A549 (cell line): ENCODE data around the gene USP12. TPM values are rescaled to one million over a fixed set of nuclear protein-coding genes. Genes with fewer than 3 reads are reported as not detected.
"Not testable (repeated sequence)": the region's sequence is repeated elsewhere in the genome, so short reads cannot be mapped to it uniquely, and the experiment has no call there.

Experiments
- ATAC-seq, 2 experiments: fragments of 200-7000 bp in 1 of 2; fragments of >200 bp in 1 of 2; cut with Nextera tagmentation in 1 of 2; cut with Tn5 transposase in 1 of 2; 3 replicates each; pipeline versions ENCODE4 v1.8.0 to v1.9.1; 2018 to 2020; ENCODE audit warnings: mild to moderate bottlenecking in 1 of 2, moderate library complexity in 1 of 2
- CTCF ChIA-PET: fragments of 300-600 bp; sonication (Branson Sonifier 250); formaldehyde crosslinking; extraction: SDS; loops from one replicate; lab custom pipeline; 2021; ENCODE audit warnings: antibody characterized with exemption, inconsistent platforms; lab: Yijun Ruan, JAX
- POLR2A ChIA-PET: fragments of 350-600 bp; formaldehyde crosslinking; extraction: SDS; loops from one replicate; lab custom pipeline; 2021; ENCODE audit warnings: antibody characterized with exemption, inconsistent platforms; lab: Yijun Ruan, JAX
- DNase-seq, 2 experiments: peaks; one replicate each; pipeline versions ENCODE4 v3.0.0 to v3.0.0-alpha.2; 2011 to 2016; ENCODE audit warnings: low read depth in 1 of 2, low spot score in 1 of 2
- FAIRE-seq: peaks from 2 replicates; lab custom pipeline; 2011; peaks lifted over from hg19 to GRCh38; lab: Jason Lieb, UNC
- H3K27ac ChIP-seq, 2 experiments: fragments of >200 bp; sonication (Bioruptor Twin); formaldehyde crosslinking; 3 replicates each; pipeline ENCODE4 v1.5.1; 2016 to 2017
- H3K4me1 ChIP-seq: fragments of >200 bp; sonication (Bioruptor Twin); formaldehyde crosslinking; 3 replicates; pipeline ENCODE4 v1.6.1; 2016
- H3K4me2 ChIP-seq: fragments of >200 bp; sonication (Bioruptor Twin); formaldehyde crosslinking; 3 replicates; pipeline ENCODE4 v1.6.1; 2016
- H3K4me3 ChIP-seq: fragments of >200 bp; sonication (Bioruptor Twin); formaldehyde crosslinking; 3 replicates; pipeline ENCODE4 v1.5.1; 2016
- H3K9me3 ChIP-seq: fragments of >200 bp; sonication (Bioruptor Twin); formaldehyde crosslinking; 3 replicates; pipeline ENCODE4 v1.6.1; 2016
- BCL3 ChIP-seq: fragments of >200 bp; sonication (Bioruptor Twin); formaldehyde crosslinking; IDR thresholded peaks from 3 replicates; pipeline ENCODE4 v1.6.1; 2016
- BHLHE40 ChIP-seq: IDR thresholded peaks from 2 replicates; pipeline ENCODE4 v1.6.1; 2012; ENCODE audit warnings: low read depth, low read length, inconsistent platforms
- E2F6 ChIP-seq: IDR thresholded peaks from 2 replicates; pipeline ENCODE4 v1.6.1; 2012; ENCODE audit warnings: low read depth, borderline replicate concordance
- EHF ChIP-seq: fragments of 250-450 bp; sonication (Bioruptor Pico); IDR thresholded peaks from 2 replicates; pipeline ENCODE4 v1.5.0; 2020; ENCODE audit warnings: mild to moderate bottlenecking
- EHMT2 ChIP-seq: fragments of 200-600 bp; sonication (generic); IDR thresholded peaks from 2 replicates; pipeline ENCODE4 v1.6.1; 2016; ENCODE audit warnings: antibody characterized with exemption, low read depth, mild to moderate bottlenecking, moderate library complexity
- ESRRA ChIP-seq: fragments of 150-350 bp; IDR thresholded peaks from 2 replicates; pipeline ENCODE4 v1.6.1; 2014; ENCODE audit warnings: mild to moderate bottlenecking, low read length, borderline replicate concordance
- FOSB ChIP-seq: fragments of 250-450 bp; sonication (Bioruptor Pico); IDR thresholded peaks from 2 replicates; pipeline ENCODE4 v1.5.0; 2020; ENCODE audit warnings: mild to moderate bottlenecking, moderate library complexity
- GATA3 ChIP-seq: IDR thresholded peaks from 2 replicates; pipeline ENCODE4 v1.6.1; 2012; ENCODE audit warnings: borderline replicate concordance
- HDAC2 ChIP-seq: fragments of 200-600 bp; sonication (generic); IDR thresholded peaks from 2 replicates; pipeline ENCODE4 v1.6.1; 2016
- HEYL ChIP-seq: fragments of 250-450 bp; sonication (Bioruptor Pico); IDR thresholded peaks from 2 replicates; pipeline ENCODE4 v1.8.0; 2021; ENCODE audit warnings: mild to moderate bottlenecking, moderate library complexity
- HOXB5 ChIP-seq: fragments of 250-450 bp; sonication (Bioruptor Pico); IDR thresholded peaks from 2 replicates; pipeline ENCODE4 v1.5.0; 2020; ENCODE audit warnings: mild to moderate bottlenecking, moderate library complexity
- KDM1A ChIP-seq: fragments of 200-600 bp; sonication (generic); IDR thresholded peaks from 2 replicates; pipeline ENCODE4 v1.6.1; 2016; ENCODE audit warnings: low read depth, mild to moderate bottlenecking
- KDM5A ChIP-seq: fragments of 200-600 bp; sonication (generic); IDR thresholded peaks from 2 replicates; pipeline ENCODE4 v1.6.1; 2016; ENCODE audit warnings: antibody characterized with exemption, mild to moderate bottlenecking
- MAFK ChIP-seq: fragments of 450-650 bp; IDR thresholded peaks from 2 replicates; pipeline ENCODE4 v1.6.1; 2014; ENCODE audit not compliant: partially characterized antibody
- MAX ChIP-seq: IDR thresholded peaks from 2 replicates; pipeline ENCODE4 v1.6.1; 2012
- MYC ChIP-seq: IDR thresholded peaks from 2 replicates; pipeline ENCODE4 v1.6.1; 2012; ENCODE audit warnings: mild to moderate bottlenecking, inconsistent platforms, low read length, improper control_type of control experiment, borderline replicate concordance
- NFE2L2 ChIP-seq: fragments of 150-350 bp; conservative IDR thresholded peaks from 2 replicates; pipeline ENCODE4 v1.6.1; 2014; ENCODE audit warnings: low read length
- POLR2A ChIP-seq: IDR thresholded peaks from 2 replicates; pipeline ENCODE4 v1.6.1; 2012; ENCODE audit warnings: mild to moderate bottlenecking, low read length
- POLR2AphosphoS2 ChIP-seq: conservative IDR thresholded peaks from 2 replicates; pipeline ENCODE4 v1.6.1; 2012; ENCODE audit warnings: low read length, improper control_type of control experiment, inconsistent platforms
- RFX5 ChIP-seq: fragments of 450-650 bp; IDR thresholded peaks from 2 replicates; pipeline ENCODE4 v1.7.1; 2014; ENCODE audit warnings: antibody characterized with exemption, mild to moderate bottlenecking, moderate library complexity
- RNF2 ChIP-seq: fragments of 200-600 bp; sonication (generic); IDR thresholded peaks from 2 replicates; pipeline ENCODE4 v1.6.1; 2016; ENCODE audit warnings: low read depth, mild to moderate bottlenecking, antibody characterized with exemption, moderate library complexity, borderline replicate concordance
- SREBF2 ChIP-seq: fragments of 450-650 bp; IDR thresholded peaks from 2 replicates; pipeline ENCODE4 v1.6.1; 2014; ENCODE audit warnings: mild to moderate bottlenecking, moderate library complexity
- TP53 ChIP-seq: fragments of 250-450 bp; sonication (Bioruptor Pico); IDR thresholded peaks from 2 replicates; pipeline ENCODE4 v1.5.0; 2021; ENCODE audit warnings: mild to moderate bottlenecking, moderate library complexity
- USF2 ChIP-seq: fragments of 450-650 bp; IDR thresholded peaks from 2 replicates; pipeline ENCODE4 v1.6.1; 2014; ENCODE audit warnings: antibody characterized with exemption
- ZSCAN20 ChIP-seq: fragments of 250-450 bp; sonication (Bioruptor Pico); IDR thresholded peaks from 2 replicates; pipeline ENCODE4 v1.8.0; 2022; ENCODE audit warnings: mild to moderate bottlenecking, moderate library complexity
- WGBS: methylation state at CpG from one replicate; pipeline ENCODE4 v1.1.6; 2017; ENCODE audit errors: missing lambda C conversion rate; 5-methylcytosine and 5-hydroxymethylcytosine counted together
- polyA plus RNA-seq, 4 experiments: library from polyadenylated mRNA; depleted of rRNA in 3 of 4; stranded (reverse); fragments of >200 nt; fragmentation: RNase III in 1 of 4; extraction: RNeasy Plus Mini Kit Qiagen cat#74134 plus additional on column Dnase treatment in 1 of 4; gene quantifications; 2 replicates in 3 of 4; 3 replicates in 1 of 4; pipeline ENCODE4 v1.2.3, GENCODE V29; 2011 to 2017

USP12 gene
- polyA plus RNA-seq, 2 of the 4 experiments (the other 2 are of a cell fraction), result 19.1 to 21.2 TPM

- no peaks in the 10 kb centered on the region for H3K4me1 ChIP-seq
- DNase-seq, result no peak
- TF ChIP-seq EHF (CRISPR knock-in tag) (no peak), RFX5 (no peak), EHMT2 (no peak), SREBF2 (no peak), ZSCAN20 (no peak), KDM5A (no peak), GATA3 (no peak), MAX (no peak), FOSB (CRISPR knock-in tag) (no peak), BHLHE40 (no peak), MAFK (no peak), HDAC2 (no peak), BCL3 (no peak), HEYL (CRISPR knock-in tag) (no peak), MYC (no peak), USF2 (no peak)
- FAIRE-seq, result no peak
- ChIA-PET POLR2A (no interaction called here), CTCF (no interaction called here)
- H3K4me2 ChIP-seq, result no peak overlapping the region
- peaks cover 15% of the 10 kb centered on the region; the same call in 2 of the 3 replicates for H3K9me3 ChIP-seq
- WGBS, result 90% methylated on average over 5 of the region's 5 CpGs
- H3K4me3 ChIP-seq, result no peak overlapping the region
- no peak overlapping the region for H3K27ac ChIP-seq
- no peak for ATAC-seq
These were observed 29.9 kb downstream of the USP12 start for GRCh38 chr13:27141746-27142145.

- H3K4me1 ChIP-seq, FAIRE-seq, POLR2A ChIA-PET, H3K4me2 ChIP-seq, H3K4me3 ChIP-seq, DNase-seq, ATAC-seq, CTCF ChIA-PET, H3K27ac ChIP-seq: not testable (repeated sequence)
- 99% methylated on average over 5 of the region's 5 CpGs for WGBS
- peaks cover 15% of the 10 kb centered on the region; the same call in 2 of the 3 replicates for H3K9me3 ChIP-seq
These were observed 30.5 kb downstream of the USP12 start for GRCh38 chr13:27141159-27141558.

- CTCF ChIA-PET, result no interaction called here
- H3K27ac ChIP-seq, result no peak overlapping the region
- FAIRE-seq, result no peak
These were observed 31.6 kb downstream of the USP12 start for GRCh38 chr13:27140060-27140459.

More at GRCh38 chr13:27140060-27140459, 31.6 kb downstream of the USP12 start:
- H3K4me2 ChIP-seq, result no peak overlapping the region
- WGBS, result 97% methylated on average over 4 of the region's 4 CpGs
- H3K9me3 ChIP-seq, result peaks cover 15% of the 10 kb centered on the region; the same call in 2 of the 3 replicates
- no peak overlapping the region for H3K4me3 ChIP-seq
- no peak for TF ChIP-seq RNF2
- TF ChIP-seq SREBF2, result no peak
- no peak for TF ChIP-seq NFE2L2
- no peak for TF ChIP-seq USF2
- no peak for TF ChIP-seq POLR2AphosphoS2
- TF ChIP-seq HOXB5, result no peak
- TF ChIP-seq KDM1A, result no peak
- no peak for TF ChIP-seq E2F6
- TF ChIP-seq TP53, result no peak
- no peak for TF ChIP-seq POLR2A
- no peak for TF ChIP-seq ESRRA
- no peaks in the 10 kb centered on the region for H3K4me1 ChIP-seq
- DNase-seq (no peak), ATAC-seq (no peak)
- POLR2A ChIA-PET, result interaction anchor here (0.6 kb wide), 1 partner anchor 45 kb away, joined by 6 read pairs; no protein-coding TSS in a partner anchor
